LHCN-M2 (cell line): ENCODE data around the gene FURIN. TPM values are rescaled to one million over a fixed set of nuclear protein-coding genes. Genes with fewer than 3 reads are reported as not detected.

Source experiments
- total RNA-seq: library from RNA; depleted of rRNA; stranded (reverse); fragments of >200 nt; gene quantifications from 2 replicates; pipeline ENCODE4 v1.2.3, GENCODE V29; 2014; rRNA removed

The FURIN gene
- total RNA-seq, 1 experiment from 2014 or later: 32.1 TPM

Other genes starting within 250 kb of the FURIN start
- 13.1 and 14.9 TPM in 2 replicates for gene BLM, start 151.2 kb upstream of the FURIN start, total RNA-seq
- 0.34 and 0.64 TPM in 2 replicates for gene FES, start 15.9 kb downstream of the FURIN start, total RNA-seq
- 5.4 and 6.6 TPM in 2 replicates for gene MAN2A2, start 34.7 kb downstream of the FURIN start, total RNA-seq
- 11.9 and 13.2 TPM in 2 replicates for gene HDDC3, start 64.0 kb downstream of the FURIN start, total RNA-seq
- 73.0 and 82.8 TPM in 2 replicates for gene UNC45A, start 66.7 kb downstream of the FURIN start, total RNA-seq
- gene RCCD1, start 86.3 kb downstream of the FURIN start, total RNA-seq: 21.9 and 23.5 TPM in 2 replicates
- gene PRC1, start 125.9 kb downstream of the FURIN start, total RNA-seq: 361 and 388 TPM in 2 replicates
- gene VPS33B, start 154.0 kb downstream of the FURIN start, total RNA-seq: 7.2 and 7.3 TPM in 2 replicates
- gene SV2B, start 231.7 kb downstream of the FURIN start, total RNA-seq: not detected in 2 replicates